Loucy (cell line): Measurements from ENCODE around the gene DNMT1.

ENCODE experiments used
- CTCF ChIP-seq: fragments of 200-600 bp; sonication (generic); conservative IDR thresholded peaks from 2 replicates; pipeline ENCODE4 v1.5.1; 2014; ENCODE audit warnings: mild to moderate bottlenecking, antibody characterized with exemption, low read length
- EZH2phosphoT487 ChIP-seq: fragments of 200-600 bp; IDR thresholded peaks from 2 replicates; pipeline ENCODE4 v1.6.1; 2018; ENCODE audit warnings: antibody characterized with exemption, mild to moderate bottlenecking, moderate library complexity, borderline replicate concordance

- TF ChIP-seq CTCF, result no peak
- TF ChIP-seq EZH2phosphoT487, result no peak
Measured at GRCh38 chr19:10149427-10149826, 45.3 kb downstream of the DNMT1 start.
